ENCODE measurements around the gene CD209.

Gene CD209

GRCh38 chr19:7737215-7737614 is 10.1 kb downstream of the CD209 start:
- no peak for DNase-seq (ENCODE audit: low spot score)
- no peak for TF ChIP-seq CTCF (IDR thresholded peaks at IDR 0.05; ENCODE audit: extremely low read depth, missing control alignments)

GRCh38 chr19:7736148-7736547 is 11.2 kb downstream of the CD209 start:
- no peak for DNase-seq (ENCODE audit: low spot score)
- no peak for TF ChIP-seq CTCF (IDR thresholded peaks at IDR 0.05; ENCODE audit: extremely low read depth, missing control alignments)

DNA sequence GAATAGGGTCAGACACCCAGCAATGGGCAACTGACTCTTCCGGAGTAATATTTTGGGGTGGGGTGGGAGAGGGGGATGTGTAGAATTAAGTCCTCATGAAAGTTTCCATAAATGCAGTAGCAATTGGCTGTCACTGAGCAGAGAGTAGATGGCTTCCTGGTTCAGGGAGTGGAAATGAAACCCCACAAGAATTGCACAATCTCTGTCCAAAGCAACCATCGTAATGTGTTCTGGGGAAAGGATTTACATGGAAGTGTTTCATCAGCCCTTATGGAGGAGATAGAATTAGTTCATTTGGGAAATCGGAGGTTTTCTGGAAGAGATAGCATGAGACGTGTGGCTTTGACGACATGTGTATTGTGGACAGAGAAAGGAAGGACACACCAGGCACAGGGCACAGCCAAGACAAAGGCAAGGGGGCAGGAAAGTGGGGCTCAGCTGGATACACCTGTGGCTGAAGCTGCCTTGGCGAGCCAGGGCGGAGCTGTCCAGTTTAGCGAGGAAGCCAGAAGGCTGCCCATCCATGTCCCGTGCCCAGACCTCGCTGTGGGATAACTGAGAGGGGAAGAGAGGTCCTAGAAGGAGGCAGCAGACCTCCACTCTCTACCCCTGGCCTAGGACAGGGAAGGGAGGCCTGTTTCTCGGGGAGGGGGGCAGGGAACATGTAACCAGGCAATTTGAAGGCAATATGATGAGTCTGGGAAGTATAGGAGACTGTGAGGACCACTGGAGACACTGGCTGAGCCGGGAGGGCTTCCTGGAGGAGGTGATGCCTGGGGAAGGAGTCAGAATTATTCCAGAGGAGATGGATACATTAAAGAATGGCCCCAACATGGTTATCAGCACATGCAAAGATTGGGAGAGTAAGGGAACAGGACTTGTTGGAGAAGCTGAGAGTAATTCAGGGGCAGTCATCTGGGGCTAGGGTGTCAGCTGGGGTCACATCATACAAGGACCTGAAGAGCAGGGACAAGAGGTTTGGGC is 12.8 kb downstream of the CD209 start:
- TF ChIP-seq CTCF (IDR thresholded peaks at IDR 0.05; ENCODE audit: extremely low read depth, missing control alignments) = no peak
- no peak for DNase-seq (ENCODE audit: low spot score)

- DNase-seq (ENCODE audit: low spot score) = no peak
- TF ChIP-seq CTCF (IDR thresholded peaks at IDR 0.05; ENCODE audit: extremely low read depth, missing control alignments) = no peak
These were observed 14.0 kb downstream of the CD209 start for GRCh38 chr19:7733376-7733775.

- DNase-seq (ENCODE audit: low spot score) = no peak
- TF ChIP-seq CTCF (IDR thresholded peaks at IDR 0.05; ENCODE audit: extremely low read depth, missing control alignments) = no peak
These were observed 15.3 kb downstream of the CD209 start, which contains the start of gene CLEC4G for GRCh38 chr19:7732045-7732444. Gene CLEC4G, minus strand, starts transcription at chr19:7732110. Its CDS starts 8 bp downstream, at chr19:7732102.

DNA sequence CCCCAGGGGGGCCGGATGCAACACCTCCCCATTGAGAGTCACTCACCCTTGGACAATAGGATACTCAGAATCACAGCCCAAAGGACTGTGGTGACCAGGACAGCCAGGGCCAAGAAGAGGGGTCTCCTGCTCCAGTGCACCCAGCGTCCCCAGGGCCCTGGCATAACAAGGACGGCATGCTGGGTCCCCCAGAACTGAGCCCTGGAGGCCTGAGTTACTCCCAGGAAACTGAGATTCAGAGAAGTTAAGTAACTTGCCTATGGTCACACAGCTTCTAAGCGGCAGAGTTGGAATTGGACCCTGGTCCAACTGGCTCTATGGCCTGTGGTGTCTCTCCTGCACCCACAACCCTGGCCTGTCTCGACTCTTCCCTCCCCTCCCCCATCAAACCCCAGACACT is 15.7 kb downstream of the CD209 start:
- DNase-seq (ENCODE audit: low spot score) = no peak
- TF ChIP-seq CTCF (IDR thresholded peaks at IDR 0.05; ENCODE audit: extremely low read depth, missing control alignments) = no peak

DNA sequence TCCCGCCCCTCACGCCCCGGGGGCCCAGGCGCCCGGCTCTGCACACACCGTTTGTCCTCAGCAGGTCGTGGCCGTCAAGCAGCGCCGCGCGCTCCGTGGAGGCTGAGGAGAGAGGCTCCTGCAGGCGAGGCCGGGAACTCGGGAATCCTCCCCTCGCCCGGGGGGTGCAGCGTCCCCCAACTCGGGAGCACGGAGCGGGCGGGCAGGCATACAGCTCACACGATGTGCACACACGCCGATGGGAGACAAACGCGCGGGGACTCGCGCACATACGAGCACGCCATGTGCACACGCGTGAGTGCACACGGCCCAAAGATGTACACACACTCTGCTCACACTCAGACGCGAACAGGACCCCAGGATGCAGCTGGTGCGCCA is 16.1 kb downstream of the CD209 start:
- no peak for DNase-seq (ENCODE audit: low spot score)
- TF ChIP-seq CTCF (IDR thresholded peaks at IDR 0.05; ENCODE audit: extremely low read depth, missing control alignments) = no peak

All from GM20000 (cell line).